Measurements from ENCODE around the gene CHSY3. TPM values are rescaled to one million over a fixed set of nuclear protein-coding genes. Genes with fewer than 3 reads are reported as not detected.

Gene CHSY3
- total RNA-seq, 1 donor from 2014 or later, result 3.9 TPM

Small RNA genes within 50 kb of the gene (small RNA-seq; reads per million reads assigned to genes)
- gene RNA5SP191 (0.34 reads per million), gene RNU6ATAC10P (not detected)

Other genes starting within 250 kb of the CHSY3 start
- gene MINAR2, start 156.4 kb upstream of the CHSY3 start, total RNA-seq, result not detected